Measurements from ENCODE around the gene HOXD4. TPM values are rescaled to one million over a fixed set of nuclear protein-coding genes. Genes with fewer than 3 reads are reported as not detected.

HOXD4 gene
- total and polyA plus RNA-seq, 10 of the 15 experiments (the other 5 are each of a cell fraction or from before 2014, with no cell fraction given), result 0.07 TPM; not detected in 9

GRCh38 chr2:176170602-176171305 is 19.4 kb downstream of the HOXD4 start (continued):
- TF ChIP-seq EGR1 (IDR thresholded peaks at IDR 0.05; ENCODE audit: borderline replicate concordance in 1 of 2, low read depth in 2 of 2, low read length in 2 of 2) (no peak), SUPT20H (IDR thresholded peaks at IDR 0.05; ENCODE audit: borderline replicate concordance, control insufficient read depth, low read depth, low read length) (no peak), ZNF384 (IDR thresholded peaks at IDR 0.05; ENCODE audit: borderline replicate concordance, low read depth, low read length) (no peak), CTCF (IDR thresholded peaks at IDR 0.05 in 2 of 3, conservative IDR thresholded peaks at IDR 0.05 in 1 of 3; ENCODE audit: control insufficient read depth in 2 of 3, extremely low read depth in 1 of 3, insufficient read depth in 1 of 3, low read depth in 3 of 3, low read length in 3 of 3) (no peak), PBX3 (IDR thresholded peaks at IDR 0.05; ENCODE audit: insufficient replicate concordance, low read depth, low read length) (no peak), RB1 (IDR thresholded peaks at IDR 0.05; ENCODE audit: borderline replicate concordance) (no peak), PKNOX1 (IDR thresholded peaks at IDR 0.05) (no peak)
